Glomerular visceral epithelial cell (primary cell): ENCODE results near the gene SMAD2.
A peak's percentile ranks its signal among the peaks of the same experiment; 100 is the strongest.
"Not testable (repeated sequence)": the region's sequence is repeated elsewhere in the genome, so short reads cannot be mapped to it uniquely, and the experiment has no call there.

Experiments
- DNase-seq: peaks from one replicate; pipeline ENCODE4 v3.0.0-alpha.2; 2016; ENCODE audit errors: extremely low spot score

The SMAD2 gene

DNA sequence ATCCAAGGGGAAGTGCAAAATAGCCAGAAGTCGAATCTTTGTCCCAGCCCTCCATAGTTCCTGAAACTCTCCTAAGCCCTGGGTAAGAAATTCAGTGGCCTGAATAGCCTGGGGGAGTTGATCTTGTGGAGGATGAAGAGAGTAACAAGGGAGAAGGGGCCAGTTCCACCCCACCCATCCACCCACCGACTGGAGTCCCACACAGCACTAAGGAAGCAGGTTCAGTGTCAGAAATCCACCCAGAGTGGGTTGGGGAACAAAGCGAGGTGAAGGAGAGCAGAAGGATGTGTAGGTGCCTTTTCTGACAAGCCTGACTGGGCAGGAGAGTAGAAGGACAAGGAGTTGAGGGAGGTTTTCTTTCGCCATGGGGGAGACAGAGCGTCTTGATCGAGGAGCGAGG lies 136.8 kb downstream of the SMAD2 start:
- no peak for DNase-seq

DNA sequence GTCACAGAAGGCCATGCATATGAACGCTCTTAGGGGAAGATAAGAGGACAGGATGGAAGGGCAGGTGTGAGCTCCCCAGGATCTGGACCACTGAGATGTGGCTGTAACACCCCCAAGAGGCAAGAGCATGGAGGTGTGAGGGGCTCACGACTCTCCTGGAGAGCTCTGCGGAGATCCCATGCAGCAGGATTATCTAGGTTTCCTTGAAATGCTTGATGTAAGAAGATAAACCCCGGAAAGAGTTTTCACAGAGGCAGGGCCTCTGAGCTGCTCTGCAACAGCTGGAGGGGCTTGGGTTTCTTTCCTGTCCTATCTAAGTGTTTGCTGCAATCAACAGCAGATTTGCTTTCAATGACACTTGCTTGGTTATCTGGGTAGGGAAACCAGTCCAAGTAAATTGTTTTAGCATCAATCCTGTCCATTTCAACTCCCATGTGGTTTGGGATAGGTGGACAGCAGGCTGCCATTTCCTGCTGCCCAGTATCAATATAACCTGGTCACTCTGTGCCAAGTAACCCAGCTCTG lies 138.9 kb downstream of the SMAD2 start:
- DNase-seq, result no peak

DNA sequence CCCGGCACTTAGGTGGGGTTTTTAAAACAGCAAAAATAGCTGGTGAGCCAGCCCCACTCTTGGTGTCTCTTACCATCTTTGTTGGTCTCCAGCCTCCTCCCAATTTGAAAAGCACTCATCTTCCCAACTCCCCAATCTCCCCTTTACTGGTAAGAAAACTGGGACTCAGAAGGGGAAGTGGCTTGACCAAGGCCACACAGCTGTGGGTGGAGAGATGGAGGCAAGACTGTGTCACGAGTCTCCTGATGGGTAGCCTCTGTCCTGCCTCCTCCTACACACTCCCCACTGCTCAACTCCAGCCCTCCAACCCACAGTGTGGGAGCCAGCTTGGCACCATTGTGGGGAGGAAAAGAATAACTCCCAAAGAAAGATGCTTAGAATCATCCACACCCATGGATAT lies 140.4 kb downstream of the SMAD2 start:
- no peak for DNase-seq

DNA sequence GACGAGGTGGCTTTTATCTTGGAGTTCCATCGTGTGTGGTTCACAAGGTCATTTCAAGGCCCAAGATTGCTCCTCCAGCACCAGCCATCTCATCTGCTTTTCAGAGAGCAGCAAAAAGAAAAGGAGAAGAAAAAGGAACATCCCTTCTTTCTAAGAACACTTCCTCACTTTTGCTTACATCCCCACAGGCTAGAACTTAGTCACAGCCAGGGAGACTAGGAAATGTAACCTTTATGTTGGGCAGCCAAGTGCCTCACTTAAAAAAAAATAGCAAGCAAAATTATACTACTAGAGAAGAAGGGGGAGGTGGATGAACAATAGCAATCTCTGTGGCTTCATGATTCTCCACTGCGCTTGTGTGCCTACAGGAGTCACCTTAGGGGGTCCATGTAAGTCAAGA lies 141.8 kb downstream of the SMAD2 start:
- DNase-seq, result no peak

DNA sequence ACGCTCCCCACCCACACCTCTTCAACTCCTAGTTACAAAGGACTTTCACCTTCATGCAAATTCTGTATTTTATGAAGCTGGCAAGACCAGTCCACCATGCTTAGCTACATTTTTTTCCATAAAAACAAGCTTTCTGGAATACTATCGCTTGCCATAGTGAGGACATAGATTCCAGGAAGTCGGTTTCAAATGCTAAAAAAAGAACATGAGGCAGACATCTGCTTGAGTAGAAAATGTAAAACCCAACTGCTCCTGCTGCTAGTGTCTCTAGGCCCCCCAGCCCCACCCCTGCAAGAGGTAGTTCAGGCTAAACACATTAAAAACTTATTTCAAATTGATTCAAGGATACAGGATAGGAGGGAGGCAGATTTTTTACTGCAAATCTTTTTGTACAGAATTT lies 148.9 kb downstream of the SMAD2 start:
- no peak for DNase-seq

DNA sequence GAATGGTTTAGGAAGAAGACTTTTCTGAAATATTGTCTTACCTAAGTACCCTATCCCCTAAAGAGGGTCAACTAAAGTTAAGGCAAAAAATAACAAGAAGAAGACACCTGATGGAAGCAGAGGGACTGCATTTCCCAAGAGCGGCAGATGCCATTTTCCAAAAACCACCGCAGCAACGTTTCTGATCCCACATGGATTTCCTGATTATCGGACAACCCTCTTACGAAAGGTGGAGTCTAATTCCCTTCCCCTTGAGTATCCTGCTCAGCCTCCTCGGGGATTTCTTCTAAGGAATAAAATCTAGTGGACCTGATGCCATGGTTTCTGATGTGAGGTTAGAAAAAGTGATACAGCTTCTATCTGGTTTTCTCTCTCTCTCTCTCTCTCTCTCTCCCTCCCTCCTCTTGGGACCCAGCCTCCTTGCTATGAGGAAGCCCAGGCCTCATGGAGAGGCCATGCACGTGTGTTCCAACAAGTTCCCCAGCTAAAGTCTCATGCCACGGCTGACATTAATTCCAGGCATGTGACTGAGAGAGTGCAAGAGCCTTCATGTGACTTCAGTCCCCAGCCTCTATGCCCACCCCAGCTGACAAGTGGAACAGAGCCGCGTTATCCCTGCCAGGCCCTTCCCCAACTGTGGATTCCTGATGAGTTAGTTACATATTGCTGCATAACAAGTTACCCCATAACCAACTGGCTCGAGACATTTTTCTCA lies 150.3 kb downstream of the SMAD2 start:
- DNase-seq, result no peak

DNA sequence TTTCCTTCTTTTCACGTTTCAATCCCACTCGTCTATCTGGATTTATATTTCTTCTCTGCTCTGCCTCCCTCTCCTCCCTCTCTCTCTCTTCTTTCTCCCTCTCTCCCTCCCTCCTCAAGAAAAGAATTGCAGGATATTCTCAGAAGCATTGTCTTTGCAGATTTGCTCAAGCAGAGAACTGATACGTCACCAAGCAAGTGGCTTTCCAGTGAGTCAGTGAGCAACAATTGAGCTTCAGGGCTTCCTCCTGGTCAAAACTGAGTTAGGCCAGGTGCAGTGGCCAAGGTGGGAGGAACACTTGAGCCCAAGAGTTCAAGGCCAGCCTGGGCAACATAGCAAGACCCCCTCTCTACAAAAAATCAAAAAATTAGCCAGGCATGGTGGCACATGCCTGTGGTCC lies 151.1 kb downstream of the SMAD2 start:
- peak; percentile 9 for DNase-seq

DNA sequence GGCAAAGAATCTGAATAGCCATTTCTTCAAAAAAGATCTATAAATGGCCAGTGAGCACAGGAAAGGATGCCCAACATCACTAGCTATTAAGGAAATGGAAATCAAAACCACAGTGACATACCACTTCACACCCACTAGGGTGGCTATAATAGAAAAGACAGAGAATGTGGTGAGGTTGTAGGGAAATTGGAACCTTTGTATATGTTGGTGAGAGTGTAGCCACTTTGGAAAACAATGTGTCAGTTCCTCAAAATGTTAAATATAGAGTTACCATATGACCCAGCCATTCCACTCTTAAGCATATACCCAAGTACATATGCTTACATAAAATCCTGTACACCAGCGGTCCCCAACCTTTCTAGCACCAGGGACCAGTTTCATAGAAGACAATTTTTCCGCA lies 152.8 kb downstream of the SMAD2 start:
- no peak for DNase-seq

DNA sequence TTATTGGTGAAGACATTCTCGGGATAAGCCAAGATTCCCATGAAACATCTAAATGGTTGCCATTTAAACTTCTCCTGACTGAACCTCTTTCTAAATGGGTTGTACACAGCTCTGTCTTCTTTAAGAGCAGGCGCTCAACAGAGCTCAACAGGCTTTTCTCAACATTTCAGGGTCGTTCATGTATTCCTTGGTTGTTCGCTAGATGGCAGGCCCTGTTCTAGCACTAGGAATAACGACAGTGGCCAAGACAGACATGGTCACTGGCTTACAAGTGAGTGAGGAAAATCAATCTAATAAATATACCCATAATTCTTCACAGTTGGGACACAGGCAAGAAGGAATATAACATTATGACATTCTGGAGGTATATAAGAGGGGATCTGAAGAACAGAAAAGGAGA lies 154.5 kb downstream of the SMAD2 start:
- no peak for DNase-seq

DNA sequence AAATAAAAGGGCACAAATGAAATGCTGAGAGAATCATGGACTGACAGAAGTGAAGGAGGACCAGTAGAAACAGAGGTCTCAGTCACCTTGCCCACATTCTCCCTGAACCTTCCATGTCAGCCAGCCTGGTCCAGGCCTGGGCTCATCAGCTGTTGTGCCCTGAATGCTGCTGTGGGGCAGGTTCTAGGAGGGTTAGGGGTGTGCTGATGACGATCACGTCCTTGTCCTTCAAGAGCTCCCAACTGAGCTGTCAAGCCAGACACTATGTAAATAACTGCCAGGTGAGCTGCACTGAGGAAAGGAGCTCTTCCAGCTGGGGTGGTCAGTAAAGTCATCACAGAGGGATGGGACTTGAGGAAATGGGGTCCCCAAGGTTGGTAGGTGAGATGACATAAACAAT lies 156.5 kb downstream of the SMAD2 start:
- DNase-seq, result no peak

DNA sequence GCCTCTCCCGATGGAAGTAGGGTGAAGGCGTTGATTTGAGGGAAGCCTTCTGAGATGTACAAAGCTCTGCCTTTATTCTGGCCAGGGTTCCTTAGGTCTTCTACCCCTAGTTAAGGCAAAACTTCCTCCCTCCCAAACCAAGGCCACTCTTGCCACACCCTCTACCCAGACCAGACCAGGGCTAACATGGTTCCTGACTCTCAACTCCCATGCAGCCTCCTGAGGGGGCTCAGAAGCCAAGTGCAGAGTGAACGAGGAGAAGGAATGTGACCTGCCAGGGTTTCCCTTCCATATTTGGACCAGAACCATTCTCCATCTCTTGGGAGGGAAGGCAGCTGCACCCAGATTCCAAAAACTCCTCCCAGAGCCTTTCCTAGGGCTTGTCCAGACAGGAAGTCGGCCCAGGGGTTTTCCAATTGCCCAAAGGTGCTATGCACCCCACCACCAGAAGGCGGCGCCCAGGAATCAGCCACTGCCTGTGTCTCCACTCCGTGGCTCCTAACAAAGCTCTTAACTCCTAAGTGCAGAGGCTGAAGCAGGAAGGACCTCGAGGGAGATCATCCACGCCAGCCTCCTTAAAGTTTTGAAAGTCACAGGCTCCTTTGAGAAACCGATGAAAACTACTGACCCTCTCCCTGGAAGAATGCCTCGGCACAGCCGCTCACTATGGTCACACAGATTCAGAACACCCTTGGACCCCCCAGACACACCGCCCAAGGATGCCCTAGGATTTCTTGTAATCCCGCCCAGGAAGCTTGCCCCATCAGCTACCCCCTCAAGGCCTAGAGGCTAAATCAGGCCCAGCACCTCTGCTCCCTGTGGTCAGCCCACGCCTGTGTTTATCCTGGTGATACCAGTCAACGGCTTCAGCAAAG lies 157.8 kb downstream of the SMAD2 start:
- DNase-seq, result peak; percentile 75

DNA sequence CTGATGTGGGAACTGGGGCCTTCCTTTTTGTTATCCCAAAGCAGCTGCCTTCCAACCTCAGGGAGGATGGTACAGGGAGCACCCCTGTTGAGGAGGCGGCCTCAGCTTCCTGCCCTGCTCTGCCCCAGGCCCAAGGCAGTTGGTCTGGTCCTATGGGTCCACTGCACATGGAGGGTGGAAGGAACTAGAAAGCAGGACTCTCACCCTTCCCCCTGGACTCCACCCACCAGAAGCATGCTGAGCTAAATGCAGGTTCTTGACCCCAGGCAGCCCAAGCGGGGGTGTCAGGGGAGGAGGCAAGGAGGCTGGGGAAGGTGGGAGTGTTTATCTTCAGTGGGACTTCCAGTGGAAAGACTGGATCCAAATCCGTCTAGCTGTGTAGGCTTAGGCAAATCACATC lies 158.5 kb downstream of the SMAD2 start:
- DNase-seq, result no peak

DNA sequence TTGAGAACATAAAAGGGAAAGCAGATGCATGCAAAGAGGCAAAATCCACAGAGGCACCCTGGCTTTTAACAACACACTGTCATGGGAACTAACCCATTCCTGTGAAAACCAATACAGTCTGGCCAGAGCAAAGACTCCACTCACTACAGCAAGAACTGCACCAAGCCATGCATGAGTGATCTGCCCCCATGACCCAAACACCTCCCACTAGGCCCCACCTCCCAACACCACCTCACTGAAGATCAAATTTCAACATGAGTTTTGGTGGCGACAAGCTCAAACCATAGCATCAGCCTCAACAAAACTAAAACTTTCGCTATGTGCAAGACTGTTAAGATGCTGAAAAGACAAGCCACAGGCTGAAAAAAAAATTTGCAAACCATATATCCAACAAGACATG lies 162.8 kb downstream of the SMAD2 start:
- DNase-seq, result no peak

DNA sequence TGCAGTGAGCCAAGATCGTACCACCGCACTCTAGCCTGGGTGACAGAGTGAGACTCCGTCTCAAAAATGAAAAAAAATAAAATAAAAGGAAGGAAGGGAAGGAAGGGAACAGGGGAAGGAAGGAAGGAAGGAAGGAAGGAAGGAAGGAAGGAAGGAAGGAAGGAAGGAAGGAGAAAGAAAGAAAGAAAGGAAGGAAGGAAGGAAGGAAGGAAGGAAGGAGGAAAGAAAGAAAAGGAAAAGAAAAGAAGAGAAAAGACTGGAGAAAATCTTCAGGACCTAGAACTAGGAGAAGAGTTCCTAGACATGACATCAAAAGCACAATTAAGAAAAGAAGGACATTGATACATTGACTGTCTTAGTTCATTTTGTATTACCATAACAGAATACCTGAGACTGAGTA lies 163.3 kb downstream of the SMAD2 start:
- not testable (repeated sequence) for DNase-seq
